ENCODE data around the gene AMZ2.

GRCh38 chr17:68207651-68208253 lies 40.1 kb upstream of the AMZ2 start:
- no peak for TF ChIP-seq CTCF (optimal IDR thresholded peaks at IDR 0.05 in 1 of 3, IDR thresholded peaks at IDR 0.05 in 1 of 3, conservative IDR thresholded peaks at IDR 0.05 in 1 of 3; ENCODE audit: extremely low read depth in 1 of 3, insufficient read depth in 2 of 3, low read length in 3 of 3)
- no peak for TF ChIP-seq EZH2 (IDR thresholded peaks at IDR 0.05; ENCODE audit: low read length)
